MM.1S (cell line): Measurements from ENCODE around the gene ZRANB1.

Experiments used
- DNase-seq: peaks from one replicate; pipeline ENCODE4 v3.0.0-alpha.2; 2015
- H2AFZ ChIP-seq: fragments of 300-600 bp; sonication (generic); 2 replicates; pipeline ENCODE4 v1.6.0; 2016; ENCODE audit warnings: antibody characterized with exemption, low read length
- H3F3A ChIP-seq: fragments of 300-600 bp; sonication (generic); 2 replicates; pipeline ENCODE4 v1.6.1; 2016; ENCODE audit warnings: mild to moderate bottlenecking, antibody characterized with exemption, low read length, moderate library complexity, mixed read lengths; ENCODE audit not compliant: insufficient read depth
- H3K27ac ChIP-seq: fragments of 300-600 bp; sonication (generic); 2 replicates; pipeline ENCODE4 v1.5.1; 2016; ENCODE audit warnings: mild to moderate bottlenecking, low read length
- H3K27me3 ChIP-seq: fragments of 300-600 bp; sonication (generic); replicated peaks from 2 replicates; pipeline ENCODE4 v1.6.0; 2016; ENCODE audit warnings: low read length; ENCODE audit not compliant: insufficient read depth
- H3K36me3 ChIP-seq: fragments of 300-600 bp; sonication (generic); replicated peaks from 2 replicates; pipeline ENCODE4 v1.6.1; 2016; ENCODE audit warnings: mild to moderate bottlenecking, low read length, mixed read lengths; ENCODE audit not compliant: insufficient read depth
- H3K4me1 ChIP-seq: fragments of 300-600 bp; sonication (generic); 2 replicates; pipeline ENCODE4 v1.6.1; 2016; ENCODE audit warnings: low read length, mixed read lengths
- H3K4me2 ChIP-seq: fragments of 300-600 bp; sonication (generic); 2 replicates; pipeline ENCODE4 v1.6.0; 2016; ENCODE audit warnings: low read depth, low read length
- H3K4me3 ChIP-seq: fragments of 300-600 bp; sonication (generic); 2 replicates; pipeline ENCODE4 v1.5.1; 2016; ENCODE audit warnings: low read length, mixed read lengths
- H3K79me2 ChIP-seq: fragments of 300-600 bp; sonication (generic); 2 replicates; pipeline ENCODE4 v1.6.1; 2016; ENCODE audit warnings: mixed run types, low read length, mixed read lengths
- H3K9ac ChIP-seq: fragments of 300-600 bp; sonication (generic); 2 replicates; pipeline ENCODE4 v1.6.1; 2016; ENCODE audit warnings: low read length, mixed read lengths
- H3K9me2 ChIP-seq: fragments of 300-600 bp; sonication (generic); replicated peaks from 2 replicates; pipeline ENCODE4 v1.6.1; 2016; ENCODE audit warnings: mild to moderate bottlenecking, low read length, mixed read lengths; ENCODE audit not compliant: insufficient read depth
- H3K9me3 ChIP-seq: fragments of 300-600 bp; sonication (generic); replicated peaks from 2 replicates; pipeline ENCODE4 v1.6.1; 2016; ENCODE audit warnings: mild to moderate bottlenecking, low read length, mixed read lengths; ENCODE audit not compliant: insufficient read depth
- H4K20me1 ChIP-seq: fragments of 300-600 bp; sonication (generic); 2 replicates; pipeline ENCODE4 v1.6.1; 2016; ENCODE audit warnings: mild to moderate bottlenecking, low read length, moderate library complexity, mixed read lengths; ENCODE audit not compliant: insufficient read depth
- CTCF ChIP-seq: fragments of 300-600 bp; sonication (generic); IDR thresholded peaks from 2 replicates; pipeline ENCODE4 v1.5.1; 2016; ENCODE audit warnings: antibody characterized with exemption, low read length, mixed read lengths
- EZH2 ChIP-seq: fragments of 300-600 bp; sonication (generic); optimal IDR thresholded peaks from 2 replicates; pipeline ENCODE3; 2017; ENCODE audit warnings: low read depth, mild to moderate bottlenecking, antibody characterized with exemption, low read length, mixed read lengths
- EZH2phosphoT487 ChIP-seq: fragments of 300-600 bp; sonication (generic); IDR thresholded peaks from 2 replicates; pipeline ENCODE4 v1.6.1; 2018; ENCODE audit warnings: antibody characterized with exemption, low read length

ZRANB1 gene

DNA sequence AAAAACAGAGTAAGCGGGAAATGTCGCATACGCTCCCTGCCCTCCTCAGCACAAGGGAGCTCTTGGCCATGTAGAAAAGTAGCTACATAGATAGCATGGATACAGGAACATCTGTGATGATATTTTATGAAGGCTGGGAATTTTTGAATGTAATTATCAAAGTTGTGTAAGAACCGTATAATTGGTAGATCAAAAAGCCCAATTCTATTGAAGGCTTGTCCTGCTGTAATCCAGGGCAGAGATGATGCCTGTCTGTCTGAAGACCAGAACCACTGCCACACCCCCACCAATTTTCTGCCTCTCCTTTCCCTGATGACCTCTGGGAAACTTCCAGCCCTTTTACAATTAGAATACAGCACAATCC is 51.4 kb downstream of the ZRANB1 start:
- Histone ChIP-seq H3K4me3 (no peak overlapping the region), H3K36me3 (no peaks in the 10 kb centered on the region), H4K20me1 (no peaks in the 10 kb centered on the region), H3K4me1 (peaks cover 5% of the 10 kb centered on the region), H3K4me2 (no peak overlapping the region), H3K9ac (no peak overlapping the region), H2AFZ (no peak overlapping the region), H3K27me3 (peaks cover 9% of the 10 kb centered on the region), H3K79me2 (no peaks in the 10 kb centered on the region), H3F3A (0 out of 2 replicates have a peak, but pooled peaks cover 7% of the 10 kb centered on the region), H3K9me3 (no peaks in the 10 kb centered on the region), H3K27ac (no peak overlapping the region), H3K9me2 (no peaks in the 10 kb centered on the region)
- TF ChIP-seq EZH2phosphoT487 = no peak
- TF ChIP-seq EZH2 = no peak
- TF ChIP-seq CTCF = no peak
- no peak for DNase-seq

GRCh38 chr10:124993736-124994451 is 52.0 kb downstream of the ZRANB1 start:
- H2AFZ ChIP-seq = no peak overlapping the region
- no peak for DNase-seq

DNA sequence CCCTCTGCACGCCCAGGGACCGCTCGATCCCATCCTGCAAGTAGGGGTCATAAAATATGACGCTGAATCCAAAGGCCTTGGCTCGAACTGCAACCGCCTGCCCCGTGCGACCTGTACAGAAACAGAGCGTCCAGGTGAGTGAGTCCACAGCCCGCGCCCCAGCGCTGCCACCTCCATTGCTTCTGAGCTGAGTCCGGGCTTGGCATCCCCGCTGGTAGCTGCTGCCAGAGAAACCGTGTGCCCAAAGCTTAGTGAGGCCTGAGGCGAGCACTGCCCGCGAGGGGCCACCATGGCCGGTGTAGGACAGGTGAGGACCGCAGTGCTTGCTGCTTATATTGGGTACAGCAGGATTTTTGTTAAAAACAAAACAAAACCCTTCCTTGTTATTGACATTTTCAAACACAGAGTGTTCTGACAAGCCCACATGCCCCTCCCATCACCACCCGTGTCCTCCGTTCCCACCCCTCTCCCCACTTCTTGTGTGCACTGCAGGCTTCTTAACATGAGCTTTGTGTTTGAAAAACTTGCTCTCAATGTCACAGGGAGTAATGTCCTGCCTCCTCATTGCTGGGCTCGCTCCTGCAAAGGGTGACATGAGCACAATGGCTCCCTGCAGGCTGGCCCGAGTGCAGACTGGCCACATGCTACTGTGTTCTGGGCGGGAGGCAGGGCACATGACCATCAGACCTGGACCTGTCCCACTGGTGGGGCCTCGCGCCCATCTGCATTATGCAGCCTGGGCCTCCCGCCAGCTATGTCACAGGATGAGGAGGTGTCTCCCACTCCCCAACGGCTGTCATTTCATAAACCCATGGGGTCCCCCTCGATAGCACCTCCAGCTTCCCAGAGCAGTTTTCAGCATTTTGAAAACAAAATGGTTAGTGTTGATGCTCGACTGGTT is 52.9 kb downstream of the ZRANB1 start:
- Histone ChIP-seq H3K27ac (no peak overlapping the region), H3K79me2 (no peaks in the 10 kb centered on the region), H3K27me3 (peaks cover 22% of the 10 kb centered on the region), H2AFZ (no peak overlapping the region), H3K4me3 (no peak overlapping the region), H3K9me3 (no peaks in the 10 kb centered on the region), H3F3A (no peaks in the 10 kb centered on the region), H3K4me1 (no peaks in the 10 kb centered on the region), H3K36me3 (no peaks in the 10 kb centered on the region), H3K9me2 (no peaks in the 10 kb centered on the region), H4K20me1 (no peaks in the 10 kb centered on the region), H3K4me2 (no peak overlapping the region), H3K9ac (no peak overlapping the region)
- TF ChIP-seq CTCF (no peak), EZH2 (no peak), EZH2phosphoT487 (no peak)
- DNase-seq = no peak

More at GRCh38 chr10:124993736-124994451, 52.0 kb downstream of the ZRANB1 start:
- TF ChIP-seq CTCF = no peak
- Histone ChIP-seq H3K4me1 (peaks cover 5% of the 10 kb centered on the region), H3K4me3 (no peak overlapping the region), H3K27me3 (peaks cover 15% of the 10 kb centered on the region), H3K36me3 (no peaks in the 10 kb centered on the region), H3K9me3 (no peaks in the 10 kb centered on the region), H4K20me1 (no peaks in the 10 kb centered on the region), H3K4me2 (no peak overlapping the region), H3K79me2 (no peaks in the 10 kb centered on the region), H3K9ac (no peak overlapping the region), H3K9me2 (no peaks in the 10 kb centered on the region), H3K27ac (no peak overlapping the region), H3F3A (0 out of 2 replicates have a peak, but pooled peaks cover 6% of the 10 kb centered on the region)
